MM.1S (cell line): ENCODE measurements around the gene SYTL2.
"Not testable (repeated sequence)": the region's sequence is repeated elsewhere in the genome, so short reads cannot be mapped to it uniquely, and the experiment has no call there.

Experiments used
- DNase-seq: peaks from one replicate; pipeline ENCODE4 v3.0.0-alpha.2; 2015
- H2AFZ ChIP-seq: fragments of 300-600 bp; sonication (generic); 2 replicates; pipeline ENCODE4 v1.6.0; 2016; ENCODE audit warnings: antibody characterized with exemption, low read length
- H3F3A ChIP-seq: fragments of 300-600 bp; sonication (generic); 2 replicates; pipeline ENCODE4 v1.6.1; 2016; ENCODE audit warnings: mild to moderate bottlenecking, antibody characterized with exemption, low read length, moderate library complexity, mixed read lengths; ENCODE audit not compliant: insufficient read depth
- H3K27ac ChIP-seq: fragments of 300-600 bp; sonication (generic); 2 replicates; pipeline ENCODE4 v1.5.1; 2016; ENCODE audit warnings: mild to moderate bottlenecking, low read length
- H3K27me3 ChIP-seq: fragments of 300-600 bp; sonication (generic); replicated peaks from 2 replicates; pipeline ENCODE4 v1.6.0; 2016; ENCODE audit warnings: low read length; ENCODE audit not compliant: insufficient read depth
- H3K36me3 ChIP-seq: fragments of 300-600 bp; sonication (generic); replicated peaks from 2 replicates; pipeline ENCODE4 v1.6.1; 2016; ENCODE audit warnings: mild to moderate bottlenecking, low read length, mixed read lengths; ENCODE audit not compliant: insufficient read depth
- H3K4me1 ChIP-seq: fragments of 300-600 bp; sonication (generic); 2 replicates; pipeline ENCODE4 v1.6.1; 2016; ENCODE audit warnings: low read length, mixed read lengths
- H3K4me2 ChIP-seq: fragments of 300-600 bp; sonication (generic); 2 replicates; pipeline ENCODE4 v1.6.0; 2016; ENCODE audit warnings: low read depth, low read length
- H3K4me3 ChIP-seq: fragments of 300-600 bp; sonication (generic); 2 replicates; pipeline ENCODE4 v1.5.1; 2016; ENCODE audit warnings: low read length, mixed read lengths
- H3K79me2 ChIP-seq: fragments of 300-600 bp; sonication (generic); 2 replicates; pipeline ENCODE4 v1.6.1; 2016; ENCODE audit warnings: mixed run types, low read length, mixed read lengths
- H3K9ac ChIP-seq: fragments of 300-600 bp; sonication (generic); 2 replicates; pipeline ENCODE4 v1.6.1; 2016; ENCODE audit warnings: low read length, mixed read lengths
- H3K9me2 ChIP-seq: fragments of 300-600 bp; sonication (generic); replicated peaks from 2 replicates; pipeline ENCODE4 v1.6.1; 2016; ENCODE audit warnings: mild to moderate bottlenecking, low read length, mixed read lengths; ENCODE audit not compliant: insufficient read depth
- H3K9me3 ChIP-seq: fragments of 300-600 bp; sonication (generic); replicated peaks from 2 replicates; pipeline ENCODE4 v1.6.1; 2016; ENCODE audit warnings: mild to moderate bottlenecking, low read length, mixed read lengths; ENCODE audit not compliant: insufficient read depth
- H4K20me1 ChIP-seq: fragments of 300-600 bp; sonication (generic); 2 replicates; pipeline ENCODE4 v1.6.1; 2016; ENCODE audit warnings: mild to moderate bottlenecking, low read length, moderate library complexity, mixed read lengths; ENCODE audit not compliant: insufficient read depth
- EZH2 ChIP-seq: fragments of 300-600 bp; sonication (generic); optimal IDR thresholded peaks from 2 replicates; pipeline ENCODE3; 2017; ENCODE audit warnings: low read depth, mild to moderate bottlenecking, antibody characterized with exemption, low read length, mixed read lengths
- EZH2phosphoT487 ChIP-seq: fragments of 300-600 bp; sonication (generic); IDR thresholded peaks from 2 replicates; pipeline ENCODE4 v1.6.1; 2018; ENCODE audit warnings: antibody characterized with exemption, low read length
- TF ChIP-seq, protein P1 (sequence below): fragments of 300-600 bp; sonication (generic); IDR thresholded peaks from 2 replicates; pipeline ENCODE4 v1.5.1; 2016; ENCODE audit warnings: antibody characterized with exemption, low read length, mixed read lengths

The SYTL2 gene

DNA sequence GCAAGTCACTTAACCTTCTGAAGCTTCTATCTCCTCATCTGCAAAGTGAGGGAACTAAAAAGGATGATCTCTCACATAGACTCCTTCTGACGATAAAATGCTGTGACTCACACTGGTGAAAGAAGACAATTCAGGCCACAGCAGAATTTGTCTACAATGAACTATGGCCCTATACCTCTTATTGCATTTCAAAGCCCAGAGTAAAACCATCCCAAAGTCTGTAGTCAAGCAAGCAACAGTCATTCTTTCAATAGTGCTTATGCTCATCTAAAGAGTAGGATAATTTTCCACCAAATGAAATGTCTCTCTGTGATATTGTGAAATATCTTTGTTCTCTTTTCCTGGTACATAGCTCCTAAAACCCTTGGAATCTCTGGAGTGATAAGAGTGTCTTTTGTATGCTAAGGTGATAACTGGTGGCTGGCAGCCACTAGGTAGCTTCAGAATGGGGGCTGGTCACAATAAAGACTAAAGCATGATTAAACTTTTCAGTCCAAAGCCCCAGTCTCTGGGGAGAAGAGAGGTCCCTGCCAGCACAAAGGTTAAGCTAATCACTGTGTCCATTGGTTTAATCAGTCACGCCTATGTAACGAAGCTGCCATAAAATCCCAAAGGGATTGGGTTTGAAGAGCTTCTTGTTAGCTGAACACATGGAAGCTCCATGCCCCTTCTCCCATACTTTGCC lies 30.8 kb downstream of the SYTL2 start:
- Histone ChIP-seq H3K4me3 (no peak overlapping the region), H3K79me2 (no peaks in the 10 kb centered on the region), H3K9me3 (no peaks in the 10 kb centered on the region), H4K20me1 (no peaks in the 10 kb centered on the region), H3K36me3 (no peaks in the 10 kb centered on the region), H2AFZ (no peak overlapping the region), H3K9ac (no peak overlapping the region), H3K4me2 (no peak overlapping the region), H3K27ac (no peak overlapping the region), H3K9me2 (no peaks in the 10 kb centered on the region), H3K27me3 (no peaks in the 10 kb centered on the region), H3F3A (peaks cover 2% of the 10 kb centered on the region; the same call in 1 of the 2 replicates), H3K4me1 (peaks cover 12% of the 10 kb centered on the region)
- TF ChIP-seq, protein P1, sequence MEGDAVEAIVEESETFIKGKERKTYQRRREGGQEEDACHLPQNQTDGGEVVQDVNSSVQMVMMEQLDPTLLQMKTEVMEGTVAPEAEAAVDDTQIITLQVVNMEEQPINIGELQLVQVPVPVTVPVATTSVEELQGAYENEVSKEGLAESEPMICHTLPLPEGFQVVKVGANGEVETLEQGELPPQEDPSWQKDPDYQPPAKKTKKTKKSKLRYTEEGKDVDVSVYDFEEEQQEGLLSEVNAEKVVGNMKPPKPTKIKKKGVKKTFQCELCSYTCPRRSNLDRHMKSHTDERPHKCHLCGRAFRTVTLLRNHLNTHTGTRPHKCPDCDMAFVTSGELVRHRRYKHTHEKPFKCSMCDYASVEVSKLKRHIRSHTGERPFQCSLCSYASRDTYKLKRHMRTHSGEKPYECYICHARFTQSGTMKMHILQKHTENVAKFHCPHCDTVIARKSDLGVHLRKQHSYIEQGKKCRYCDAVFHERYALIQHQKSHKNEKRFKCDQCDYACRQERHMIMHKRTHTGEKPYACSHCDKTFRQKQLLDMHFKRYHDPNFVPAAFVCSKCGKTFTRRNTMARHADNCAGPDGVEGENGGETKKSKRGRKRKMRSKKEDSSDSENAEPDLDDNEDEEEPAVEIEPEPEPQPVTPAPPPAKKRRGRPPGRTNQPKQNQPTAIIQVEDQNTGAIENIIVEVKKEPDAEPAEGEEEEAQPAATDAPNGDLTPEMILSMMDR: no peak
- TF ChIP-seq EZH2: no peak
- TF ChIP-seq EZH2phosphoT487: no peak
- no peak for DNase-seq

DNA sequence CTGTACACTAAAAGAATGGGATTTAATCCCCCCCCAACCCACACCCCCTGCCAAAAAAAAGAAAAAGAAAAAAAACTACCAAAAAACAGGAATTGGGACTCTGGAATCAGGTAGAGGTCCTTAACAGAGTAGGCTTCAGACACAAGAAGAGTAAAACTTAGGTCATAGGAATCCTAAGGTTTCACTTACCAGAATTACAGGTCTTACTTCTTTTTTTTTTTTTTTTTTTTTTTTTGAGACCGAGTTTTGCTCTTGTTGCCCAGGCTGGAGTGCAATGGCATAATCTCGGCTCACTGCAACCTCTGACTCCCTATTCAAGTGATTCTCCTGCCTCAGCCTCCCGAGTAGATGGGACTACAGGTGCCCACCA lies 33.4 kb downstream of the SYTL2 start:
- not testable (repeated sequence) for H3K79me2 ChIP-seq, H3K9me2 ChIP-seq, H3K27me3 ChIP-seq, H3K9ac ChIP-seq, H2AFZ ChIP-seq, H3K4me3 ChIP-seq, H3K36me3 ChIP-seq, H3K9me3 ChIP-seq, H4K20me1 ChIP-seq, H3K27ac ChIP-seq, DNase-seq, H3K4me2 ChIP-seq
- peaks cover 14% of the 10 kb centered on the region for H3F3A ChIP-seq
- peaks cover 29% of the 10 kb centered on the region for H3K4me1 ChIP-seq

DNA sequence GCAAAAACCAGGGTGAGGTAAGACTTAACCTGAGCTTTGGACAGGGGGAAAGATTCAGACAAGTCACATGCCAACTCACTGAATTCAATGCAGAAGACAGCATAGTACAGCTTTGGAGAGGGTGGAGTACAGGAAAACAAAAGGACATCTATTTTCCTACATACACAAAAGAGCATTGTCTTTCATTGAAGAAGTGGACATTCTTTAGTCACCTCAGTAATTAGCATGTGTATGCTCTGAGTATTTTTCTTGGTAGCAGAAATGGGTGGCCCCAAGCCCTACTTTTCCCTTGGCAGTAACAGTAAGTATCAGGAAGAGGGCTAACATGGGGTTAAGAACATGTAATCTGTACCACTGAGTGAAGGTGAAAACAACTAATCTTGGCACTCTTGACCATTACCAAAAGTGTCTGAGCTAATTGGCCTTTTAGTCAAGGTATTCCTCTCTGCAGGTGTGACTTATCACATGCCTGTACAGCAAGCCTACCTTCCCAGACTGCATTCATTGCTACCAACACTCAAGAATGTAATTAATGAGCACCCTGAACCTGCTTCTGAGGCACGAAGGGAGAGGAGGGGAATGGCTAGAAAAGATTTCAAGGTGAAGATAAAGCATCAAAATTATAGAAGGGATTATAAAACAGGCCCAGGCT lies 33.9 kb downstream of the SYTL2 start:
- Histone ChIP-seq H3F3A (peaks cover 14% of the 10 kb centered on the region), H3K27me3 (no peaks in the 10 kb centered on the region), H3K36me3 (no peaks in the 10 kb centered on the region), H3K4me2 (no peak overlapping the region), H3K79me2 (no peaks in the 10 kb centered on the region), H2AFZ (no peak overlapping the region), H3K9me2 (no peaks in the 10 kb centered on the region), H3K9me3 (no peaks in the 10 kb centered on the region), H3K9ac (no peak overlapping the region), H3K4me1 (peaks cover 29% of the 10 kb centered on the region), H3K27ac (no peak overlapping the region), H3K4me3 (no peak overlapping the region), H4K20me1 (no peaks in the 10 kb centered on the region)
- TF ChIP-seq EZH2 (no peak), EZH2phosphoT487 (no peak)
- TF ChIP-seq, protein P1: no peak
- DNase-seq: no peak
